GM12875 (cell line): ENCODE data around the gene GADL1.

Experiments used
- H3K4me3 ChIP-seq: one replicate; pipeline ENCODE4 v1.5.1; 2011; ENCODE audit warnings: low read depth, low read length, control low read depth
- CTCF ChIP-seq: IDR thresholded peaks from 2 replicates; pipeline ENCODE4 v1.5.1; 2011; ENCODE audit warnings: low read depth, mild to moderate bottlenecking, control low read depth, inconsistent platforms, low read length, moderate library complexity, borderline replicate concordance; ENCODE audit not compliant: insufficient read depth

Gene GADL1

GRCh38 chr3:30720586-30721313 is 173.7 kb downstream of the GADL1 start:
- no peak for TF ChIP-seq CTCF
- no peak overlapping the region for H3K4me3 ChIP-seq

- TF ChIP-seq CTCF: no peak
- no peak overlapping the region for H3K4me3 ChIP-seq
Measured at GRCh38 chr3:30719536-30719935, 174.9 kb downstream of the GADL1 start.

- no peak for TF ChIP-seq CTCF
- no peak overlapping the region for H3K4me3 ChIP-seq
Measured at GRCh38 chr3:30713885-30714503, 180.5 kb downstream of the GADL1 start.

- no peak overlapping the region for H3K4me3 ChIP-seq
- no peak for TF ChIP-seq CTCF
Measured at GRCh38 chr3:30712991-30713390, 181.5 kb downstream of the GADL1 start.

GRCh38 chr3:30711867-30712266 is 182.6 kb downstream of the GADL1 start:
- TF ChIP-seq CTCF: no peak
- no peak overlapping the region for H3K4me3 ChIP-seq

- no peak overlapping the region for H3K4me3 ChIP-seq
- TF ChIP-seq CTCF: no peak
Measured at GRCh38 chr3:30711151-30711550, 183.3 kb downstream of the GADL1 start.

GRCh38 chr3:30710017-30710416 is 184.4 kb downstream of the GADL1 start:
- H3K4me3 ChIP-seq: no peak overlapping the region
- no peak for TF ChIP-seq CTCF
